GM23338 (cell line): Measurements from ENCODE around the gene SDHAF3.

Source experiments
- TF ChIP-seq, protein P1 (sequence below): IDR thresholded peaks from 2 replicates; pipeline ENCODE4 v1.6.1; 2016; ENCODE audit warnings: antibody characterized with exemption
- TF ChIP-seq, protein P2 (sequence below), 2 experiments: fragments of 200-600 bp in 1 of 2; sonication (generic) in 1 of 2; conservative IDR thresholded peaks; 2 replicates each; pipeline versions ENCODE4 v1.5.1 to v1.6.1; 2016 to 2017; ENCODE audit warnings: antibody characterized with exemption in 2 of 2, low read depth in 2 of 2, mild to moderate bottlenecking in 2 of 2, moderate library complexity in 1 of 2

DNA sequence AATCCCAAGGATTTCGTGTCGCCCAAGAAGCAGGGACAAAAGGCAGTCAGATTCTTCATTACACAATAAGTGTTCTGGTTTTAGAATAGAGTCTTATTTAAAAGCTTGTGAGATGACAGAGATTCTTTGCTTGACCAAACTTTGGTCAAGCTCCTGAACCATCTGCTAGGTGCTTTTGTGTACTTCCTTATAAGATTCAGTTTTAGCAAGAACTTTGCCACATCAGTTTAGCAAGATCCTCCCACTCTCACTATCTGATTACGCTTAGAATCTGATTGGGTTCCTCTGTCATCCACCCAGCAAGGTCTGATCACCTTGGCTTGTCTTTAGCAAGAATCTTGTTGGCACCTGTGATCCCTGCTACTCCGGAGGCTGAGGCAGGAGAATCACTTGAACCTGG is 38.2 kb upstream of the SDHAF3 start:
- TF ChIP-seq, protein P1, sequence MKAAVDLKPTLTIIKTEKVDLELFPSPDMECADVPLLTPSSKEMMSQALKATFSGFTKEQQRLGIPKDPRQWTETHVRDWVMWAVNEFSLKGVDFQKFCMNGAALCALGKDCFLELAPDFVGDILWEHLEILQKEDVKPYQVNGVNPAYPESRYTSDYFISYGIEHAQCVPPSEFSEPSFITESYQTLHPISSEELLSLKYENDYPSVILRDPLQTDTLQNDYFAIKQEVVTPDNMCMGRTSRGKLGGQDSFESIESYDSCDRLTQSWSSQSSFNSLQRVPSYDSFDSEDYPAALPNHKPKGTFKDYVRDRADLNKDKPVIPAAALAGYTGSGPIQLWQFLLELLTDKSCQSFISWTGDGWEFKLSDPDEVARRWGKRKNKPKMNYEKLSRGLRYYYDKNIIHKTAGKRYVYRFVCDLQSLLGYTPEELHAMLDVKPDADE = no peak
- TF ChIP-seq, protein P2, sequence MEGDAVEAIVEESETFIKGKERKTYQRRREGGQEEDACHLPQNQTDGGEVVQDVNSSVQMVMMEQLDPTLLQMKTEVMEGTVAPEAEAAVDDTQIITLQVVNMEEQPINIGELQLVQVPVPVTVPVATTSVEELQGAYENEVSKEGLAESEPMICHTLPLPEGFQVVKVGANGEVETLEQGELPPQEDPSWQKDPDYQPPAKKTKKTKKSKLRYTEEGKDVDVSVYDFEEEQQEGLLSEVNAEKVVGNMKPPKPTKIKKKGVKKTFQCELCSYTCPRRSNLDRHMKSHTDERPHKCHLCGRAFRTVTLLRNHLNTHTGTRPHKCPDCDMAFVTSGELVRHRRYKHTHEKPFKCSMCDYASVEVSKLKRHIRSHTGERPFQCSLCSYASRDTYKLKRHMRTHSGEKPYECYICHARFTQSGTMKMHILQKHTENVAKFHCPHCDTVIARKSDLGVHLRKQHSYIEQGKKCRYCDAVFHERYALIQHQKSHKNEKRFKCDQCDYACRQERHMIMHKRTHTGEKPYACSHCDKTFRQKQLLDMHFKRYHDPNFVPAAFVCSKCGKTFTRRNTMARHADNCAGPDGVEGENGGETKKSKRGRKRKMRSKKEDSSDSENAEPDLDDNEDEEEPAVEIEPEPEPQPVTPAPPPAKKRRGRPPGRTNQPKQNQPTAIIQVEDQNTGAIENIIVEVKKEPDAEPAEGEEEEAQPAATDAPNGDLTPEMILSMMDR (conservative IDR thresholded peaks at IDR 0.05; ENCODE audit: low read depth in 2 of 2) = no peak
